Osteoblast (primary cell): ENCODE data around the gene TBC1D10A. TPM values are rescaled to one million over a fixed set of nuclear protein-coding genes. Genes with fewer than 3 reads are reported as not detected.

Experiments used
- DNase-seq: peaks from one replicate; pipeline ENCODE4 v3.0.0; 2011; ENCODE audit warnings: low spot score, mixed read lengths; ENCODE audit not compliant: insufficient read length; ENCODE audit errors: missing footprints
- H2AFZ ChIP-seq: 2 replicates; pipeline ENCODE4 v1.6.0; 2011; ENCODE audit warnings: mild to moderate bottlenecking, low read length
- H3K27ac ChIP-seq: 2 replicates; pipeline ENCODE4 v1.5.1; 2011; ENCODE audit warnings: mild to moderate bottlenecking, low read depth, low read length, moderate library complexity
- H3K27me3 ChIP-seq: 2 replicates; pipeline ENCODE4 v1.6.0; 2012; ENCODE audit warnings: mild to moderate bottlenecking, control low read depth, inconsistent platforms, low read length, moderate library complexity; ENCODE audit not compliant: insufficient read depth
- H3K36me3 ChIP-seq: 2 replicates; pipeline ENCODE4 v1.5.1; 2011; ENCODE audit warnings: mild to moderate bottlenecking, low read length, control low read depth, moderate library complexity; ENCODE audit not compliant: insufficient read depth
- H3K4me1 ChIP-seq: 2 replicates; pipeline ENCODE4 v1.5.1; 2011; ENCODE audit warnings: mild to moderate bottlenecking, low read length, control low read depth, moderate library complexity; ENCODE audit not compliant: insufficient read depth
- H3K4me2 ChIP-seq: 2 replicates; pipeline ENCODE4 v1.6.0; 2011; ENCODE audit warnings: mild to moderate bottlenecking, low read length; ENCODE audit not compliant: insufficient read depth
- H3K4me3 ChIP-seq: fragments of 200-600 bp; sonication (generic); 3 replicates; pipeline ENCODE4 v1.5.1; 2012; ENCODE audit warnings: mild to moderate bottlenecking, low read length, inconsistent platforms; ENCODE audit not compliant: insufficient read depth
- H3K79me2 ChIP-seq: 2 replicates; pipeline ENCODE4 v1.6.0; 2012; ENCODE audit warnings: mild to moderate bottlenecking, low read length, control low read depth, inconsistent platforms; ENCODE audit not compliant: insufficient read depth
- H3K9me3 ChIP-seq: 2 replicates; pipeline ENCODE4 v1.5.1; 2011; ENCODE audit warnings: low read depth, low read length, control low read depth
- H4K20me1 ChIP-seq: 2 replicates; pipeline ENCODE4 v1.6.0; 2012; ENCODE audit warnings: mild to moderate bottlenecking, low read length, control low read depth; ENCODE audit not compliant: insufficient read depth
- total RNA-seq: library from RNA; depleted of rRNA; stranded (reverse); fragments of >200 nt; gene quantifications from 2 replicates; pipeline ENCODE4 v1.2.3, GENCODE V29; 2012
- TF ChIP-seq, protein P1 (sequence below): IDR thresholded peaks from 2 replicates; pipeline ENCODE4 v1.5.1; 2011; ENCODE audit warnings: mild to moderate bottlenecking, low read depth, low read length, moderate library complexity; ENCODE audit errors: extremely low read depth

Gene TBC1D10A
- total RNA-seq, 1 donor = 32.9 TPM

DNA sequence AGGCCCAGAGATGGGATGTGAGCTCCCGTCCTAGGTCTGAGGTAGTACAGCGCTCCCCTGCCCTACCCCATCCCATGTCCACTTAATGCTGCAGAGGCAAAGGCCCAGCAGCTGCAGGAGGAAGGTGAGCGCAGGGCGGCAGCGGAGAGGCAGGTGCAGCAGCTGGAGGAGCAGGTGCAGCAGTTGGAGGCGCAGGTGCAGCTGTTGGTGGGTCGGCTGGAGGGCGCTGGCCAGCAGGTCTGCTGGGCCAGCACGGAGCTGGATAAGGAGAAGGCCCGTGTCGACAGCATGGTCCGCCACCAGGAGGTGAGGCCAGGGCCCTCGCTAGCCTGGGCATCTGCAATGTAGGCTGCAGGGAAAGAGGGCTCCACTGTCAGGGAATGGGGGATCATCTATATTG, 45.2 kb upstream of the TBC1D10A start:
- Histone ChIP-seq H3K4me2 (no peak overlapping the region), H2AFZ (no peak overlapping the region), H4K20me1 (peaks cover 4% of the 10 kb centered on the region), H3K36me3 (no peaks in the 10 kb centered on the region), H3K27me3 (no peaks in the 10 kb centered on the region), H3K4me1 (no peaks in the 10 kb centered on the region), H3K4me3 (no peak overlapping the region), H3K9me3 (no peaks in the 10 kb centered on the region), H3K27ac (no peak overlapping the region), H3K79me2 (no peaks in the 10 kb centered on the region)
- no peak for DNase-seq
- TF ChIP-seq, protein P1, sequence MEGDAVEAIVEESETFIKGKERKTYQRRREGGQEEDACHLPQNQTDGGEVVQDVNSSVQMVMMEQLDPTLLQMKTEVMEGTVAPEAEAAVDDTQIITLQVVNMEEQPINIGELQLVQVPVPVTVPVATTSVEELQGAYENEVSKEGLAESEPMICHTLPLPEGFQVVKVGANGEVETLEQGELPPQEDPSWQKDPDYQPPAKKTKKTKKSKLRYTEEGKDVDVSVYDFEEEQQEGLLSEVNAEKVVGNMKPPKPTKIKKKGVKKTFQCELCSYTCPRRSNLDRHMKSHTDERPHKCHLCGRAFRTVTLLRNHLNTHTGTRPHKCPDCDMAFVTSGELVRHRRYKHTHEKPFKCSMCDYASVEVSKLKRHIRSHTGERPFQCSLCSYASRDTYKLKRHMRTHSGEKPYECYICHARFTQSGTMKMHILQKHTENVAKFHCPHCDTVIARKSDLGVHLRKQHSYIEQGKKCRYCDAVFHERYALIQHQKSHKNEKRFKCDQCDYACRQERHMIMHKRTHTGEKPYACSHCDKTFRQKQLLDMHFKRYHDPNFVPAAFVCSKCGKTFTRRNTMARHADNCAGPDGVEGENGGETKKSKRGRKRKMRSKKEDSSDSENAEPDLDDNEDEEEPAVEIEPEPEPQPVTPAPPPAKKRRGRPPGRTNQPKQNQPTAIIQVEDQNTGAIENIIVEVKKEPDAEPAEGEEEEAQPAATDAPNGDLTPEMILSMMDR = no peak

GRCh38 chr22:30371321-30371720, 44.6 kb upstream of the TBC1D10A start:
- Histone ChIP-seq H3K4me3 (no peak overlapping the region), H3K79me2 (no peaks in the 10 kb centered on the region), H3K36me3 (no peaks in the 10 kb centered on the region), H3K27me3 (no peaks in the 10 kb centered on the region), H4K20me1 (peaks cover 4% of the 10 kb centered on the region), H2AFZ (no peak overlapping the region), H3K9me3 (no peaks in the 10 kb centered on the region), H3K4me1 (no peaks in the 10 kb centered on the region), H3K27ac (no peak overlapping the region), H3K4me2 (no peak overlapping the region)
- TF ChIP-seq, protein P1 = no peak
- DNase-seq = peak; percentile 71

DNA sequence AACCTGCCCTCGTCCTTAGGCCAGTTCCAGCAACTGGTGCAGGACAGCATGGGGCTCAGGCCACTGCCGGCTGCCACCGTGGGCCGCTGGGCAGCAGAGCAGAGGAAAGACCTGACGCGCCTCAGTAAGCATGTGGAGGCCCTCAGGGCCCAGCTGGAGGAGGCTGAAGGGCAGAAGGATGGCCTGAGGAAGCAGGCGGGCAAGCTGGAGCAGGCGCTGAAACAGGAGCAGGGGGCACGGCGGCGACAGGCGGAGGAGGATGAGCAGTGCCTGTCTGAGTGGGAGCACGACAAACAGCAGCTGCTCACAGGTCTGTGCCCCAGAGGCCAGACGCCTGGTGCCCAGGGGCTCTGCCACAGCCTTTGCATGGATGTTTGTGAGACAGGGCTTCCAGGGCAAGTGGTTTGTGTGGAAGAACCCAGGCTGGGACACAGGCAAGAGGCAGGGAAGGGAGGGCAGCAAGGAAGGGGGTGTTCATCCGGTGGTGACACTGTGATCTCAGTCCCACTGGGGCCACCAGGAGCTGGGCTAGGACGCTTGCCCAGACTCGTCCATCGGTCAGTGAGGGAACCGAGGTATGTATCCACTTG, 44.0 kb upstream of the TBC1D10A start:
- H3K36me3 ChIP-seq = no peaks in the 10 kb centered on the region
- H3K4me2 ChIP-seq = no peak overlapping the region
- no peak overlapping the region for H3K27ac ChIP-seq
- no peaks in the 10 kb centered on the region for H3K9me3 ChIP-seq
- peaks cover 4% of the 10 kb centered on the region for H4K20me1 ChIP-seq
- TF ChIP-seq, protein P1 = no peak
- no peak for DNase-seq
- H3K79me2 ChIP-seq = no peaks in the 10 kb centered on the region
- H3K4me1 ChIP-seq = no peaks in the 10 kb centered on the region
- H3K4me3 ChIP-seq = no peak overlapping the region
- no peaks in the 10 kb centered on the region for H3K27me3 ChIP-seq
- H2AFZ ChIP-seq = no peak overlapping the region

GRCh38 chr22:30368420-30368819, 41.7 kb upstream of the TBC1D10A start:
- no peaks in the 10 kb centered on the region for H3K27me3 ChIP-seq

More at GRCh38 chr22:30368420-30368819, 41.7 kb upstream of the TBC1D10A start:
- H3K4me1 ChIP-seq = no peaks in the 10 kb centered on the region
- TF ChIP-seq, protein P1 = no peak
- no peak for DNase-seq
- no peak overlapping the region for H3K4me2 ChIP-seq
- no peaks in the 10 kb centered on the region for H3K36me3 ChIP-seq
- H3K79me2 ChIP-seq = no peaks in the 10 kb centered on the region
- no peak overlapping the region for H2AFZ ChIP-seq
- H4K20me1 ChIP-seq = no peaks in the 10 kb centered on the region
- H3K9me3 ChIP-seq = no peaks in the 10 kb centered on the region
- no peak overlapping the region for H3K4me3 ChIP-seq
- H3K27ac ChIP-seq = no peak overlapping the region
